ENCODE results near the gene HECW1.

- TF ChIP-seq CTCF (conservative IDR thresholded peaks at IDR 0.05) (no peak), EZH2 (IDR thresholded peaks at IDR 0.05; ENCODE audit: low read depth) (no peak)
Measured at GRCh38 chr7:43491984-43492383, 379.5 kb downstream of the HECW1 start.

Data from PC-9 (cell line).